Stimulated activated CD4-positive, alpha-beta T cell treated with anti-CD3 and anti-CD28 coated beads, Interleukin-12 subunit alpha, Interleukin-12 subunit beta, amount 100 ng/mL, for 4 hours (primary cell): ENCODE results near the gene SVOP.
"Not testable (repeated sequence)": the region's sequence is repeated elsewhere in the genome, so short reads cannot be mapped to it uniquely, and the experiment has no call there.

ENCODE experiments used
- DNase-seq: peaks from one replicate; pipeline ENCODE4 v3.0.0-alpha.2; 2020

Gene SVOP

DNA sequence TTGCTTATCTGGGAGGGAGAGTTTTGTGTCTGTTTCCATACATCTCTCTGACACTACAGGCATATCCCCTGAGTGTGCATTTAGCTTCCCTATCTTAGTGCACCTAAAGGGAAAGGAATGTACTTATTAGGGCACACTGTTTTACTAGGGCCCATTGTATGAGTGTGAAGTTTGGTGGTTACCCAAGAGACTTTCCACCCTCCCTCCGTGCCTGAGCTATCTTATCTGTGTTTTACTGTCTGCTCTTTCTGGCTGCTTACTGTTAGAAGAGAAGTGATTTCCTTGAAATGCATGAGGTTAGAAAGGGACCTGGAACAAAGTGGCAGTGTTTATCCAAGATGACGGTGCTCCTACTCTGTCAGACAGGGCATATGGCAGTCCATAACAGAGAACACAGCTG lies 8.5 kb upstream of the SVOP start:
- DNase-seq, result no peak

DNA sequence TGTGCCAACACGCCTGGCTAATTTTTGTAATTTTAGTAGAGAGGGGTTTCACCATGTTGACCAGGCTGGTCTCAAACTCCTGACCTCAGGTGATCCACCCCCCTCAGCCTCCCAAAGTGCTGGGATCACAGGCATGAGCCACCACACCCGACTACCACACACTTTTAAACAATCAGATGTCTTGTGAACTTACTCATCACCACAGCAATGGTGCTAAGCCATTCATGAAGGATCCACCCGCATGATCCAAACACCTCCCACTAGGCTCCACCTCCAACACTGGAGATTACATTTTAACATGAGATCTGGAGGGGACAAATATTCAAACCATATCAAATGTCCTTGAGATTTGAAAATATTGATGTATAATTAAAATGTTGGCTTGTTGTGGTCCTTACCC lies 7.8 kb upstream of the SVOP start:
- not testable (repeated sequence) for DNase-seq

DNA sequence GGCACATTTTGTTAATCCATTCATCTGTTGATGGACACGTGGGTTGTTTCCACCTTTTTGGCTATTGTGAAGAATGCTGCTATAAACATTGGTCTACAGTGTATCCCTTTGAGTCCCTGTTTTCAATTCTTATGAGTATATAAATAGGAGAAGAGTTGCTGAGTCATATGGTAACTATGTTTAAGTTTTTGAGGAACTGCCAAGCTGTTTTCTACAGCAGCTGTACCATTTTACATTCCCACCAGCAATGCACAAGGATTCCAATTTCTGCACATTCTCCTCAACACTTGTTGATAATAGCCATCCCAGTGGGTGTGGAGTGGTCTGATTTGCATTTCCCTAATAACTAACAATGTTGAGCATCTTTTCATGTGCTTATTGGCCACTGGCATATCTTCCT lies 6.9 kb upstream of the SVOP start:
- no peak for DNase-seq

DNA sequence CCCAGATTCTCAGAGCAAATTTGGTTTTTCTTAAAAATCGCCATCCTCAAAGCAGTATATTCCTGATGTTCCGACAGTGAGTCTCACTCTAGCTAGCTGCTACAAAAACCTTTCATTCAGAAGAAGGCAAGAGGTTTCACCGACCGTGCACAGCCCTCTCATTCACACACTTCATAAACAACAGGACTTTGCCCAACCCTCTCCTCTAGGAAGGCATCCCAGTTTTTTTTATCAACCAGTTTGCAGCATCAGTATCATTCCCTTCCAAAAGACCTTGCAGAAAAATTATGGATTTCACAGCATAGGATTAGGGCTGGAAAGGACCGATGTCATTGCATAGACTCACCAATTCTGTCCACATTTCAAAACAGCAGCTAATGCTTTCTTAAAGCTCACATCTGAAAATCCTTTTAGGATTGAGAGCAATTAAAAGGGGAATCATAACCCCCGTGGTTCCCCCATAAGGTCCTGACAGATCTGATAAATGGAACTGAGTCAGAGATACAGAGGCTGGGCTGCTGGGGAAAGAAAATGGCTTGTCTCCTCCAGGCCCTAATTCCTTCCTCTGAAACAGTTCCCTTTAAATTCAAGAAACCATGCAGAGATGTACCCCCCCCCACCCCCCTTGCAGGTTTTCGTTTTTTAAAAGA lies 597 bp downstream of the SVOP start:
- no peak for DNase-seq

DNA sequence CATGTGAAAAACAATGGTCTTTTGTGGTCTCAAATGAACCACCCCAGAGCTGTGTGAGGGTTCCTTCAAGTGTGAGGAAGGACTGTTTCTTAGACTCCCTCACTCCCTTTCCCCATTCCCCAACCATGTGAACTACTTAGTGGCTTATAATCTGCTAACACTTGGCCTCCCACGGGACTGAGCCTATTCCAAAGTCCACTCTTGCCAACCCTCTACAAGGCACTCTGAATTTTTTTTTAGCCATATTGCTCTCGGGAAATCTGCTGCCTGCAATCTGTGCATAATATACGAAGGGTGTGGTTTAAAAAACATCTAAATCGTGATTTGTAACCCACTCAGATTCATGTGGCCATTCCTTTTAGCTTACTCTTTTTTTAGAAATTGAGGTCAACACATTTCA lies 2.6 kb downstream of the SVOP start:
- no peak for DNase-seq

DNA sequence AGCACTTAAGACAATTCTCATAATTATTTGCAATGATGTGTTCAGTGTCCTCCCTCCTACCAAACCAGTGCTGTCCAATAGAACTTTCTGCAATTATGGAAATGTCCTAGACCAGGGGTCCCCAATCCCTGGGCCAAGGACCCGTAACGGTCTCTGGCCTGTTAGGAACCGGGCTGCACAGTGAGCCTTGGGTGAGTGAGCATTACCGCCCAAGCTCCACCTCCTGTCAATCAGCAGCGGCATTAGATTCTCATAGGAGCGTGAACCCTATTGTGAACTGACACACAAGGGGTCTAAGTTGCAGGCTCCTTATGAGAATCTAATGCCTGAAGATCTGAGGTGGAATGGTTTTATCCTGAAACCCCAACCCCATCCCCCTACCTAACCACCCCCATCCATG lies 3.9 kb downstream of the SVOP start:
- no peak for DNase-seq

DNA sequence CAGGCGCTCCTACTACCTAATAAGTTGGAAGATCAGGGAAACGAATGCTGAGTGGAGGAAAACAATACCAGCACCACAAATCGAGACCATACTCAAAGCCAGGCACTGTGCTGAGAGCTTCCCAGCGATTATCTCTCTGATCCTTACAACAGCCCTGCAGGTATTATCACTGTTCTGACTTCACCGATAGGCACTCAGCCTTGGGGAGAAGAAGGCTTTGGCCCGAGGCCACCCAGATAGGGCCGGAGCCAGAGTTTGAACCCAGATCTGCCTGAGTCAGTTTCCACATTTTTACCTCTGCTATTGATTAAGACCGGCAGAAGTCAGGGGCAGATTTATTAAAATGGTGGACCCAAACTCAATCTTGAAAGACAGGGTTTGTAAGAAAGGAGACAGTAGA lies 4.9 kb downstream of the SVOP start:
- DNase-seq, result no peak

DNA sequence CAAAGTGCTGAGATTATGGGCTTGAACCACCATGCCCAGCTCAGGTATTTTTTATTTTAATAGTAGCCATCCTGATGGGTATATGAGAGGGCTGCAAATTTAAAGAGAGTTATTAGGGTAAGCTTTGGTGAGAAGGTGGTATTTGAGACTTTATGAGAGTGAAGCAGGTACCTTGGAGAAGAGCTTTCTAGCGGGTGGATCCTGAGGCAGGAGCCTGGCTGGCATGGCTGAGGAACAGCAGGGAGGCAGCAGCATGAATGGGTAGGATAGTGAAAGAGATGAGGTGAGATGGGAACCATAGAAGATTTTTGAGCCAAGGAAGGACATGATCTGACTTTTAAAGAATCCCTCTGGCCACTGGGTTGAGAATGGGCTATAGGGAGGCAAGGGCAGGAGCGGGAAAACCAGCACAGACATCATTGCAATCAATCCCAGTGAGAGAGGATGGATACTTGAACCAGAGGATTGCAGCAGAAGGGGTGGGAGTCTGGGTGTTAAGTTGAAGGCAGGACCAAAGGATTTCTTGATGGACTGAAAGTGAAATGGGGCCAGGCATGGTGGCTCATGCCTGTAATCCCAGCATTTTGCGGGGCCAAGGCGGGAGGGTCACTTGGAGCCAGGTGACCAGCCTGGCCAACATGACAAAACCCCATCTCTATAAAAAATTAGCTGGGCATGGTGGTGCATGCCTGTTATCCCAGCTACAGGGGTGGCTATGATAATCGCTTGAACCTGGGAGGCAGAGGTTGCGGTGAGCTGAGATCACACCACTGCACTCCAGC lies 5.7 kb downstream of the SVOP start:
- no peak for DNase-seq

DNA sequence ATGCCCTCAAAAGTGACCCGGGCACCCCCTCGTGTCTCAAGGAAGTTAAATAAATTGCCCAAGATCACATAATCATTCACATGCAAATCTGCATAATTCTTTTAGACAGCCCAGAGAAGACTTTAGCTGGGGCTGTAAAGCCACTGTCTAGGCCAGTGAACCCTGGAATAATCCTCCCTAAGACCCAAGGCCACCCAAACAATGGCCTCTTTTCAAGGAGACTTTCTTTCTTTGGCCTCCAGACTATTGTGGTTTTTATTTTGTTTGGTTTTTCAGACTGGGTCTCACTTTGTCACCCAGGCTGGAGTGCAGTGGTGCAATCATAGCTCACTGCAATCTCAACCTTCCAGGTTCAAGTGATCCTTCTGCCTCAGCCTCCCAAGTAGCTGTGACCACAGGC lies 10.6 kb downstream of the SVOP start:
- DNase-seq, result no peak

DNA sequence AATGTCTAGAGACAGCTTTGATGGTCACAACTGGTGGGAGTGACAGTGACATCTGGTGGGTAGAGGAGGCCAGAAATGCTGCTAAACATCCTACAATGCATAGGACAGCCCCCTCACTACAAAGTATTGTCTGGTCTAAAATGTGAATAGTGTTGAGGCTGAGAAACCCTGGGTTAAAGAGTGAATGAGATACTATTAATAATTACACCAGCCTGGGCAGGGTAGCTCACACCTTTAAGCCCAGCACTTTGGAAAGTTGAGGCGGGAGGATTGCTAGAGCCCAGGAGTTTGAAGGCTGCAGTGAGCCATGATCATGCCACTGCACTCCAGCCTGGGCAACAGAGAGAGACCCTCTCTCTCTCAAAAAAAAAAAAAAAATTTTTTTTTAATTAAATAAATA lies 11.1 kb downstream of the SVOP start:
- DNase-seq, result no peak

DNA sequence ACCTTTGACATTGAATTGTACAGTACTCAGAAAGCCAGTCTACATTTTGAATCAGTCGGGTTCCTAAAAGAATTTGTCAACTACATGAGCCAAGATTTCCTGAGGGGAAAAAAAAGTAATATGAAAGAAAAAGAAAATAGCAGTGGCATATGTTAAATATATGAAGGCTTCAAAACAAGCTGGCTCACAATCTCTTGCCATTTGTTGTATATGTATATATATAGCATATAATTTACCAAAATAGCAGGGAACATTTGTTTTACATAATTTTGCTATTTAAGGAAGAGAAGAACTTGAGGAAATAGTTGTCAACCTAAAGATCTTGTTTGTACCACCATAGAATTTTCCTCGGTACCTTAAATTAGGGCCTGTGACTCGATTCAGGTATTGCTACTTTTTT lies 16.9 kb downstream of the SVOP start:
- DNase-seq, result no peak

DNA sequence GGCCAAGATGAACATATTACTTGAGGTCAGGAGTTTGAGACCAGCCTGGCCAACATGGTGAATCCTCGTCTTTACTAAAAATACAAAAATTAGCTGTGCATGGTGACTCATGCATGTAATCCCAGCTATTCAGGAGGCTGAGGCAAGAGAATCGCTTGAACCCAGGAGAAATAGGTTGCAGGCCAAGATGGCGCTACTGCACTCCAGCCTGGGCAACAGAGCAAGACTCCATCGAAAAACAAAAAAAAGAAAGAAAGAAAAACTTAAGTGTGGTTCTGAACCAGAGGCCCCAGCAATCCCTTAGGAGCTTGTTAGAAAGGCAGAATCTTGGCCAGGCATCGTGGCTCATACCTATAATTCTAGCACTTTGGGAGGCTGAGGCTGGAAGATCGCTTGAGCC lies 24.5 kb downstream of the SVOP start:
- no peak for DNase-seq

DNA sequence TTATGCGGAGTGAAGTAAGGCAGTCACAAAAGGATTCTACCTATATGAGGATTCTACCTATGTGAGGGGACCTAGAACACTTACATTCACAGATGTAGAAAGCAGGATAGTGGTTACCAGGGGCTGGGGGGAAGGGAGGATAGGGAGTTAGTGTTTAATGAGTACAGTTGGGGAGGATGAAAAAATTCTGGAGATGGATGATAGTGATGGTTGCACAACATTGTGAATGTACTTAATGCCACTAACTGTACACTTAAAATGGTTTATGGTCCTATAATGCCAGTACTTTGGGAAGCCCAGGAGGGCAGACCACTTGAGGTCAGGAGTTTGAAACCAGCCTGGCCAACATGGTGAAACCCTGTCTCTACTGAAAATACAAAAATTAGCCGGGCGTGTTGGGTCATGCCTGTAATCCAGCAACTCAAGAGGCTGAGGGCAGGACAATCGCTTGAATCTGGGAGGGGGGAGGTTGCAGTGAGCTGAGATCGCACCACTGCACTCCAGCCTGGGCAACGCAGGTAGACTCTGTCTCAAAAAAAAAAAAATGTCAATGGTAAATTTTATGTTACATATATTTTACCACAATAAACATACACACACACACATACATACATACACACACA lies 25.4 kb downstream of the SVOP start:
- no peak for DNase-seq

DNA sequence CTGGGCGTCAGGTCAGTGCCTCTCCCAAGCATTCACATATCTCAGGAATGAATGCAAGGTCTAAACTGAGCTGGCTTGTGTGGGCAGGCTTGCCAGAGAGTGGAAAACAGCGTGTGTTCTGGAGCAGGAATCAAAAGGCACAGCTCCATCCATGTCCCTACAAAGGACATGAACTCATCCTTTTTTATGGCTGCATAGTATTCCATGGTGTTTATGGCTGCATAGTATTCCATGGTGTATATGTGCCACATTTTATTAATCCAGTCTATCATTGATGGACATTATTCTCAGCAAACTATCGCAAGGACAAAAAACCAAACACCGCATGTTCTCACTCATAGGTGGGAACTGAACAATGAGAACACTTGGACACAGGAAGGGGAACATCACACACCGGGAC lies 30.8 kb downstream of the SVOP start:
- not testable (repeated sequence) for DNase-seq

DNA sequence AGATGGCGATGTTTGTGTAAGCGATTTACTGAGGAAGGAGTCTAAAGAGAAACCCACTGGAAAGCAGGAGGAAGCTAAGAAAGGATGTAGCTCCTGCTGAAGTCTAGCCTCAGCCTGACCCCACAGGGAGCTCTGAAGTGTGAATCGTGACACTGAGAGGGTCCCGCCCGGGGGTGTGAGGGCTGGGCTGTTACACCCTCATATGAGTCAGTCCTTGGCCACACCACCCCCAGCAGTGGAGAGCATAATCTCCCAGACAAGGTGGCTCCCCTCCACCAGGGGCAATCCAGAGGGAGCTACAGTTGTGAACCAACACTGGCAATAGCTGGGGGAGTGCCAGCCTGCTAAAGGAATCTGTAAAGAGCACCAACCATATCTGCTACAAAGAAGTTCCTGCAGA lies 31.5 kb downstream of the SVOP start:
- no peak for DNase-seq

DNA sequence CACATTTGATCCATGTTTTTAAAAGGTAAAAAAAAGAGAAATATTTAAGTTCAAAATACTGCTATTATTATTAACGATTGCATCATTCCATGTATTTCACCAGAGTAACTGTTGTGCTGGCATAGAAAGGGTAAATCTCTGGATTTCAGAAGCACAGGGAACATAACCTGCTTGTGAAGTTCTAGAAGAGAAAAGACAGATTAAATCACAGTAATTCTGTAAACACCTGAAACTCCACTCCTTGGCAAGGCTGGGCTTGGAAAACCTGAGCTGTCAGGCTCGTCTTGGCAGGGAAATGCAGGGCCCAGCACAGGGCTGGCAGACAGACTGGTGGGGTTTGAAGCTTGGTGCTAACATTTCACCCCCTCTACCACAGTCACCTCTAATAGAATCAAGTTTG lies 35.1 kb downstream of the SVOP start:
- DNase-seq, result no peak

DNA sequence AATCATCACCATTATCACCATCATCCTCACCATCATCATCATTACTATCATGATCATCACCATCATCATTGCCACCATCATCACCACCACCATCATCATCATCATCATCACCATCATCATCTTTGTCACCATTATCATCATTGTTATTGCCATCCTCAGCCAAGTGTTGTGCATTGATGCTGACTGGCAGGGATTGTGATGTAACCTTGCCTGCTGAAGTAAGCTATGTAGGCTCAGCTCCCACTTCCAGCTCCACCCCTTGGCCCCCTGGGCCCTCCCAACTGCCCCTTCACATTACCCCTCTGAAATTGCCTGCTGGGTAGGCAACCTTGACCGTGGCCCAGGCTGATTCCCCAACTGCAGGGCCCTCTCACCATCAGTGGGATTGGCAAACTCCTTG lies 37.6 kb downstream of the SVOP start:
- no peak for DNase-seq

DNA sequence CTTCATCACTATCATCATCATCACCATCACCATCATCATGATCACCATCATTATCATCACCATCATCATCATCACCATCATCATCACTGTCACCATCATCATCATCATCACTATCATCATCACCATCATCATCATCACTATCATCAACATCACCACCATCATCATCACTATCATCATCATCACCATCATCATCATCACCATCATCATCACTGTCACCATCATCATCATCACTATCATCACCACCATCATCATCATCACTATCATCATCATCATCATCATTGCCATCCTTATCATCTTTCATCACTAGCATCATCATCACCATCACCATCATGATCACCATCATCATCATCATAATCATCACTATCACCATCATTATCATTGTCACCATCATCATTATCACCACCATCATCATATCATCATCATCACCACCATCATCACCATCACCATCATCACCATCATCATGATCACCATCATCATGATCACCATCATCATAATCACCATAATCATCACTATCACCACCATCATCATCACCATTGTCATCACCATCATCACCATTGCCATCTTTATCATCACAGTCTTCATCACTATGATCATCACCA lies 38.1 kb downstream of the SVOP start:
- no peak for DNase-seq

DNA sequence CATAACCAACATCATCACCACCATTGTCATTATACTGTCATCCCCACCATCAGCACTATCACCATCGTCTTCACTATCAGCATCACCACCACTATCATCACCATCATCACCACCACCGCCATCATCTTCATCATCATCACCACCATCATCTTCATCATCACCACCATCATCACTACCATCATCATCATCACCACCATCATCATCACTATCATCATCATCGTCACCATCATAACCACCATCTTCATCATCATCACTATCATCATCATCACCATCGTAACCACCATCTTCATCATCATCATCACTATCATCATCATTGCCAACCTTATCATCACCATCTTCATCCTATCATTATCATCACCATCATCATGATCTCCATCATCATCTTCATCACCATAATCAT lies 39.0 kb downstream of the SVOP start:
- no peak for DNase-seq

DNA sequence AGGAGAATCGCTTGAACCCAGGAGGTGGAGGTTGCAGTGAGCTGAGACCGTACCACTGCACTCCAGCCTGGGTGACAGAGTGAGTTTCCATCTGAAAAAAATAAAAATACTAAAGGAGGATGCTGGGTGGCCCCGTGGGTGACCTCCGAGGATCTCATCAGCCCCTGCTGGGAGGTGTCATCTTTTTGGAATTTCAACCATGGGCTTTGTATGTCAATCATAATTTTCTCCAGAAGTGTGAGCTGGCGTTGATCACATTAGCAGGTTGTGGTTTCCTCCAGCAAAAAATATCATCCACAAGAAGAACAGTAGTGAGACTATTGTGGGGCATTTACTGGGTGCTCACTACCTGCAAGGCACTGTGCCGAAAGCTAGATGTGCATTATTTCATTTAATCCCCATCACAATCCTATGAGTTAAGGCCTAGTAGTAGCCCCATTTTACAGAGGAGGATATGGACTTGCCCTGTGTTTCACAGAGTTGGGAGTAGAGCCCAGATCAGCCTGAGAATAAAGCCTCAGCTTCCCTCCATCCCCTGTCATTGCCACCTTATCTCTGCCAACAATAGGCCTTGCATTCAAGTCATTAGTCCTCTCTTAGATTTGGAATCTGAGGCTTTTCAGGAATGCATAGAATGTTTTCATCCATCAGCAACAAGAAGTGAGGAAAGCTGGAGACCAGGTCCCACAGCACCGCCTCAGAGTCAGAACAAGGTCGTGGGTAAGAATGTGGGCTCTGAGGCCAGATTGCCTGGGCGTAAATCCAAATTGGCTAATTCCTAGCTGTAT lies 39.8 kb downstream of the SVOP start:
- DNase-seq, result no peak

DNA sequence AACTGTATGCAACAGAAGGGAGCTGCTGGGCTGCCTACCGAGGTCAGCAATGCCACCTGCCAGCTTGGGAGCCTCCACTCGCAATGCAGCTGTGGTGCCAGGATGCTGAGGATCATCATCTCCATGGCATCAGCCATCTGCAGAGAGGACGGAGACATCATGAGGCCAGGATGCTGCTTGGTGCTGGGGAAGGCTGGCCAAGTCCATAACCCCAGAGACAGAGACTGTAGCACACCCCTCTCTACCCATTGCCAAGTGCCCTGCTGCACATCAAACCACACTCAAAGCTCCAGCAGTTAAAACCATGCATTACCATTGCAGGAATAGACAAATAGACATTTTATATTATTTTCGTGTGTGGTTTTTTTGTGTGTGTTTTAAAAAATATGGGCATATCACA lies 43.5 kb downstream of the SVOP start:
- no peak for DNase-seq

DNA sequence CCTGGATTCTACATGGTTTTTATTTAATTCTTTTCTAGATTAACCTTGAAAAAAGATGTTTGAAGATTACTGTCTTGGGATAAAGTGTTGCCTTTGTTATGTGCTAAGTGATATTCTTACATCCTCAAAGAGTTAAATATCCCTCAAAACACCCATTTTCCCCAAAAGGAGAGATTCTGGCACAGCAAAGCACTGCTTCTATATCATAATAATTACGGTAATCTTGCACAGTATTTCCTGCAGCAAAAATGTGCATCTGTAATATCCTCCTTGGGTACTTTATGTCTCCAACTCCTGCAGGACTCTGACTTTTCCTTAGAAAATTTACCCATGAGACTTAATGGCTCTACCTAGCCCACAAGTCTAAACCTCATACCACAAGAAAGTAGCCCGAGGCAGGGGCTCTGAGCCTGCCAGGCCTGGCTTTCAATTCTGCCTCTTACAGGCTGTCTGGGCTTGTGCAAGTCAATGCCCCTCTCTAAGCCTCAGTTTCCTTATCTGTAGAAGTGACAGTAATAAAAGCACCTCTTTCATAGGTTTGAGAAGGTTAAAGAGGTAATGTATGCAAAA lies 45.8 kb downstream of the SVOP start:
- no peak for DNase-seq

DNA sequence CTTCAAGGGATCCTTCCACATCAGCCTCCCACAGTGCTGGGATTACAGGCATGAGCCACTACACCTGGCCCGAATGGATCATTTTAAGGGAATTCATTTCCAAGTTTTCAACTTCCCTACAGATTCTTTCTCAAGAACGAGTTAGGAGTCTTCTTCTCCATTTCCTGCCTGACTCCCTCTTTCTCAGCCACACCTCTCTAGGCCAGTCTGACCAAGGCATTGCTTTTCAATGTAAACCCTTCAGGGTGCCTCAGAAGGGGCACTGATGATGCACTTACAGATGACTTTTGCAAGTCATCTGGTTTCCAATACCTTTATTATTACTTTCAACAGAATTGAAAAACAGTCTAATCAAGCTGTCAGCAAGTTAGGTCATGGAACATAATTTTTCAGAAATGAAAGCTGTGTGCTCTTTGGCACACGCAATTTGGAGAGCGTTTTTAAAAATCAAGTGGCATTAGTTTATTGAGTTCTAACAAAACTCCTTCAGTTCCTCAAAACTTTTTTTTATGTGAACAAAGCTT lies 47.2 kb downstream of the SVOP start:
- DNase-seq, result no peak
